HCT116 (cell line): Measurements from ENCODE around the gene GALE. TPM values are rescaled to one million over a fixed set of nuclear protein-coding genes. Genes with fewer than 3 reads are reported as not detected.
"Not testable (repeated sequence)": the region's sequence is repeated elsewhere in the genome, so short reads cannot be mapped to it uniquely, and the experiment has no call there.

Experiments
- ATAC-seq: fragments of 200-7000 bp; cut with Tn5 transposase; 2 replicates; pipeline ENCODE4 v1.9.1; 2020; ENCODE audit warnings: mild to moderate bottlenecking, moderate library complexity
- BruUV-seq: library from RNA; stranded (reverse); fragments of 400-500 nt; replicated peaks from 2 replicates; lab custom pipeline; 2021; lab: Mats Ljungman, UMichigan
- CTCF ChIA-PET: fragments of 300-600 bp; sonication (Branson Sonifier 250); formaldehyde crosslinking; loops from one replicate; lab custom pipeline; 2021; ENCODE audit warnings: antibody characterized with exemption; lab: Charles Lee
- POLR2A ChIA-PET: fragments of 300-600, 350-600 bp; sonication (Branson Sonifier 250); formaldehyde crosslinking; loops from one replicate; lab custom pipeline; 2021; ENCODE audit warnings: antibody characterized with exemption; lab: Charles Lee
- RAD21 ChIA-PET, 2 experiments: fragments of 300-600 bp; sonication (Branson Sonifier 250); formaldehyde crosslinking; loops; one replicate each; lab custom pipeline; 2023; ENCODE audit warnings: low total read pairs in 2 of 2; ENCODE audit not compliant: uncharacterized antibody in 2 of 2, unreplicated experiment in 2 of 2, low non-redundant PET in 1 of 2; lab: Charles Lee
- DNase-seq: peaks from one replicate; pipeline ENCODE4 v3.0.0-alpha.2; 2010; ENCODE audit warnings: low read depth, low spot score
- H2AFZ ChIP-seq: fragments of 200-600 bp; shearing (Covaris generic), sonication (generic); 2 replicates; pipeline ENCODE4 v1.6.1; 2017; ENCODE audit warnings: low read depth, mixed run types, mixed read lengths, antibody characterized with exemption, low read length; ENCODE audit not compliant: poor library complexity, severe bottlenecking
- H3K27ac ChIP-seq: 2 replicates; pipeline ENCODE4 v1.5.1; 2012; ENCODE audit warnings: low read depth, low read length
- H3K27me3 ChIP-seq: fragments of 200-600 bp; sonication (generic); 2 replicates; pipeline ENCODE4 v1.6.1; 2016; ENCODE audit warnings: mixed run types, low read length, mixed read lengths; ENCODE audit not compliant: insufficient read depth
- H3K36me3 ChIP-seq, 2 experiments: fragments of 200-500 bp in 1 of 2; fragments of 200-600 bp in 1 of 2; sonication (Bioruptor generic) in 1 of 2; sonication (generic) in 1 of 2; 2 replicates each; pipeline versions ENCODE4 v1.5.1 to v1.6.1; 2014 to 2016; ENCODE audit warnings: low read length in 2 of 2, inconsistent platforms in 1 of 2, mixed read lengths in 1 of 2, mixed run types in 1 of 2; ENCODE audit not compliant: insufficient read depth in 2 of 2, control insufficient read depth in 1 of 2
- H3K4me1 ChIP-seq, 2 experiments: fragments of 200-600 bp in 1 of 2; sonication (generic) in 1 of 2; 2 replicates each; pipeline versions ENCODE4 v1.5.1 to v1.6.1; 2012 to 2017; ENCODE audit warnings: low read length in 2 of 2, inconsistent platforms in 1 of 2, mild to moderate bottlenecking in 1 of 2, mixed read lengths in 1 of 2, mixed run types in 1 of 2, moderate library complexity in 1 of 2; ENCODE audit not compliant: insufficient read depth in 2 of 2, control insufficient read depth in 1 of 2
- H3K4me2 ChIP-seq: fragments of 200-600 bp; sonication (generic); 2 replicates; pipeline ENCODE4 v1.6.1; 2017; ENCODE audit warnings: mixed run types, low read length, mixed read lengths
- H3K4me3 ChIP-seq, 2 experiments: fragments of 200-600 bp in 1 of 2; sonication (generic) in 1 of 2; replicated peaks in 1 of 2; 2 replicates each; pipeline ENCODE4 v1.5.1; 2011 to 2016; ENCODE audit warnings: low read length in 2 of 2, control low read depth in 1 of 2, low read depth in 1 of 2, mild to moderate bottlenecking in 1 of 2, mixed read lengths in 1 of 2, mixed run types in 1 of 2
- H3K79me2 ChIP-seq: fragments of 200-600 bp; sonication (generic); 2 replicates; pipeline ENCODE4 v1.6.1; 2017; ENCODE audit warnings: mild to moderate bottlenecking, mixed run types, low read length, moderate library complexity, mixed read lengths; ENCODE audit not compliant: insufficient read depth
- H3K9ac ChIP-seq: fragments of 200-600 bp; sonication (generic); 2 replicates; pipeline ENCODE4 v1.6.1; 2016; ENCODE audit warnings: low read length, mixed read lengths
- H3K9me2 ChIP-seq: fragments of 200-600 bp; sonication (generic), shearing (Covaris generic); 2 replicates; pipeline ENCODE4 v1.6.1; 2017; ENCODE audit warnings: mixed run types, mild to moderate bottlenecking, moderate library complexity; ENCODE audit not compliant: insufficient read depth
- H3K9me3 ChIP-seq, 2 experiments: fragments of 200-500 bp in 1 of 2; fragments of 200-600 bp in 1 of 2; sonication (Bioruptor generic) in 1 of 2; sonication (generic) in 1 of 2; 2 replicates each; pipeline ENCODE4 v1.6.1; 2014 to 2017; ENCODE audit warnings: low read length in 2 of 2, mixed read lengths in 2 of 2, inconsistent platforms in 1 of 2, low read depth in 1 of 2, mild to moderate bottlenecking in 1 of 2, mixed run types in 1 of 2, moderate library complexity in 1 of 2; ENCODE audit not compliant: control insufficient read depth in 1 of 2, insufficient read depth in 1 of 2
- H4K20me1 ChIP-seq: fragments of 200-600 bp; sonication (generic), shearing (Covaris generic); 2 replicates; pipeline ENCODE4 v1.6.1; 2017; ENCODE audit warnings: mixed run types, mild to moderate bottlenecking, moderate library complexity; ENCODE audit not compliant: insufficient read depth
- ATF3 ChIP-seq: IDR thresholded peaks from 2 replicates; pipeline ENCODE4 v1.6.1; 2012
- CBX3 ChIP-seq: IDR thresholded peaks from 2 replicates; pipeline ENCODE4 v1.6.1; 2012; ENCODE audit warnings: low read depth
- EGR1 ChIP-seq: IDR thresholded peaks from 2 replicates; pipeline ENCODE4 v1.6.1; 2012; ENCODE audit warnings: low read depth
- ELF1 ChIP-seq: IDR thresholded peaks from 2 replicates; pipeline ENCODE4 v1.6.1; 2012; ENCODE audit warnings: low read depth, borderline replicate concordance
- EZH2 ChIP-seq: fragments of 200-600 bp; sonication (generic); IDR thresholded peaks from 2 replicates; pipeline ENCODE4 v1.6.1; 2017; ENCODE audit warnings: antibody characterized with exemption, mixed run types
- EZH2phosphoT487 ChIP-seq: fragments of 200-600 bp; IDR thresholded peaks from 2 replicates; pipeline ENCODE4 v1.6.1; 2018; ENCODE audit warnings: antibody characterized with exemption, borderline replicate concordance
- FOSL1 ChIP-seq: IDR thresholded peaks from 2 replicates; pipeline ENCODE4 v1.6.1; 2012; ENCODE audit warnings: low read depth
- MAX ChIP-seq: IDR thresholded peaks from 2 replicates; pipeline ENCODE4 v1.6.1; 2012
- POLR2A ChIP-seq: IDR thresholded peaks from 2 replicates; pipeline ENCODE4 v1.7.0; 2011; ENCODE audit warnings: borderline replicate concordance; ENCODE audit not compliant: insufficient read depth, insufficient read length; ENCODE audit errors: extremely low read depth
- POLR2AphosphoS5 ChIP-seq: IDR thresholded peaks from 2 replicates; pipeline ENCODE4 v1.6.1; 2011; ENCODE audit warnings: mild to moderate bottlenecking, low read depth, low read length, moderate library complexity
- SIN3A ChIP-seq: IDR thresholded peaks from 2 replicates; pipeline ENCODE4 v1.6.1; 2012; ENCODE audit warnings: low read depth
- SP1 ChIP-seq: IDR thresholded peaks from 2 replicates; pipeline ENCODE4 v1.6.1; 2012; ENCODE audit warnings: low read depth
- SRF ChIP-seq: IDR thresholded peaks from 2 replicates; pipeline ENCODE4 v1.6.1; 2012; ENCODE audit warnings: low read depth
- YY1 ChIP-seq: IDR thresholded peaks from 2 replicates; pipeline ENCODE4 v1.6.1; 2011; ENCODE audit warnings: low read length, low read depth, moderate library complexity, mild to moderate bottlenecking; ENCODE audit not compliant: insufficient replicate concordance; ENCODE audit errors: extremely low read depth
- ZFX ChIP-seq: fragments of 450-650 bp; IDR thresholded peaks from 2 replicates; pipeline ENCODE4 v1.6.1; 2017
- intact Hi-C: fragments of 100-400 bp; cut with micrococcal nuclease; formaldehyde crosslinking; loops from 2 replicates; pipeline ENCODE4 v1.10.0; 2022
- total RNA-seq: library from RNA; stranded (reverse); gene quantifications from one replicate; pipeline ENCODE4 v1.2.1, GENCODE V29; 2021; ENCODE audit not compliant: unreplicated experiment
- TF ChIP-seq, protein P1 (sequence below): IDR thresholded peaks from 2 replicates; pipeline ENCODE4 v1.6.1; 2011; ENCODE audit warnings: mild to moderate bottlenecking, low read length, moderate library complexity; ENCODE audit not compliant: insufficient replicate concordance; ENCODE audit errors: extremely low read depth
- TF ChIP-seq, protein P2 (sequence below), 3 experiments: fragments of 200-600 bp in 1 of 3; sonication (generic) in 1 of 3; IDR thresholded peaks in 2 of 3; conservative IDR thresholded peaks in 1 of 3; 2 replicates each; pipeline ENCODE4 v1.5.1; 2012 to 2017; ENCODE audit warnings: low read depth in 2 of 3, low read length in 2 of 3, antibody characterized with exemption in 1 of 3, borderline replicate concordance in 1 of 3, control low read depth in 1 of 3, mild to moderate bottlenecking in 1 of 3, mixed read lengths in 1 of 3, mixed run types in 1 of 3, moderate library complexity in 1 of 3; ENCODE audit not compliant: insufficient read depth in 1 of 3

The GALE gene
- total RNA-seq, 1 experiment from 2014 or later = 114 TPM

DNA sequence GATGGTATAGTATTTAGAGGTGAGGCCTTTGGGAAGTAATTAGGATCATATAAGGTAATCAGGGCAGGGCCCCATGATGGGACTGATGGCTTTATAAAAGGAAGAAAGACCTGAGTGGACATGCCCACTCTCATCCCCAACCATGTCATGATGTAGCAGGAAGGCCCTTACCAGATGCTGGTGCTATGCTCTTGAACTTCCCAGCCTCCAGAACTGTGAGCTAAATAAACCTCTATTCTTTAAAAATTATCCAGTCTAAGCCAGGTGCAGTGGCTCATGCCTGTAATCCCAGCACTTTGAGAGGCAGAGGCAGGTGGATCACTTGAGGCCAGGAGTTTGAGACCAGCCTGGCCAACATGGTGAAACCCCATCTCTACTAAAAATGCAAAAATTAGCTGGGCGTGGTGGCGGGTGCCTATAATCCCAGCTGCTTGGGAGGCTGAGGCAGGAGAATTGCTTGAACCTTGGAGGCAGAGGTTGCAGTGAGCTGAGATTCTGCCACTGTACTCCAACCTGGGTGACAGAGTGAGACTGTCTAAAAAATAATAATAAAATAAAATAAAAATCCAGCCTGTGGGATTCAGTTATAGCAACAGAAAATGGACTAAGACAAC is 47.0 kb upstream of the GALE start:
- intact Hi-C loops, ATAC-seq, H3K79me2 ChIP-seq, H3K4me1 ChIP-seq, POLR2A ChIA-PET, H3K9me2 ChIP-seq, H3K9ac ChIP-seq, RAD21 ChIA-PET, H3K27me3 ChIP-seq, BruUV-seq, H2AFZ ChIP-seq, H4K20me1 ChIP-seq, H3K4me3 ChIP-seq, H3K9me3 ChIP-seq, H3K27ac ChIP-seq, H3K4me2 ChIP-seq, DNase-seq, CTCF ChIA-PET: not testable (repeated sequence)
- peak; percentile 85; the same call in 1 of the 2 replicates for TF ChIP-seq CBX3
- peaks cover 8 to 30% of the 10 kb centered on the region in 2 experiments; a peak in 3 of 4 replicates for H3K36me3 ChIP-seq

GRCh38 chr1:23845163-23845562 is 44.6 kb upstream of the GALE start:
- BruUV-seq = no TSS peak
- DNase-seq (no peak), ATAC-seq (no peak)
- Histone ChIP-seq H3K9me3 (peaks cover 0 to 3% of the 10 kb centered on the region in 2 experiments; a peak in 1 of 4 replicates), H3K79me2 (no peaks in the 10 kb centered on the region), H3K4me3 (no peak overlapping the region), H3K36me3 (peaks cover 8 to 30% of the 10 kb centered on the region in 2 experiments; a peak in 3 of 4 replicates), H3K4me1 (peaks cover 0 to 7% of the 10 kb centered on the region in 2 experiments; a peak in 2 of 4 replicates), H3K9ac (no peak overlapping the region), H3K27ac (no peak overlapping the region), H2AFZ (no peak overlapping the region)
- RAD21 ChIA-PET = no interaction called here
- intact Hi-C loops = no loop called here
- TF ChIP-seq ATF3 = no peak
- TF ChIP-seq, protein P1, sequence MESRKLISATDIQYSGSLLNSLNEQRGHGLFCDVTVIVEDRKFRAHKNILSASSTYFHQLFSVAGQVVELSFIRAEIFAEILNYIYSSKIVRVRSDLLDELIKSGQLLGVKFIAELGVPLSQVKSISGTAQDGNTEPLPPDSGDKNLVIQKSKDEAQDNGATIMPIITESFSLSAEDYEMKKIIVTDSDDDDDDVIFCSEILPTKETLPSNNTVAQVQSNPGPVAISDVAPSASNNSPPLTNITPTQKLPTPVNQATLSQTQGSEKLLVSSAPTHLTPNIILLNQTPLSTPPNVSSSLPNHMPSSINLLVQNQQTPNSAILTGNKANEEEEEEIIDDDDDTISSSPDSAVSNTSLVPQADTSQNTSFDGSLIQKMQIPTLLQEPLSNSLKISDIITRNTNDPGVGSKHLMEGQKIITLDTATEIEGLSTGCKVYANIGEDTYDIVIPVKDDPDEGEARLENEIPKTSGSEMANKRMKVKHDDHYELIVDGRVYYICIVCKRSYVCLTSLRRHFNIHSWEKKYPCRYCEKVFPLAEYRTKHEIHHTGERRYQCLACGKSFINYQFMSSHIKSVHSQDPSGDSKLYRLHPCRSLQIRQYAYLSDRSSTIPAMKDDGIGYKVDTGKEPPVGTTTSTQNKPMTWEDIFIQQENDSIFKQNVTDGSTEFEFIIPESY = no peak
- TF ChIP-seq CBX3 = no peak
- TF ChIP-seq SRF = no peak
- TF ChIP-seq POLR2AphosphoS5 = no peak
- TF ChIP-seq SP1 = no peak
- no peak for TF ChIP-seq EZH2phosphoT487
- no peak for TF ChIP-seq SIN3A
- TF ChIP-seq EGR1 = no peak
- no peak for TF ChIP-seq ELF1
- TF ChIP-seq ZFX = no peak
- TF ChIP-seq EZH2 = no peak
- no peak for TF ChIP-seq FOSL1
- TF ChIP-seq POLR2A = no peak
- no peak for TF ChIP-seq YY1
- TF ChIP-seq, protein P2, sequence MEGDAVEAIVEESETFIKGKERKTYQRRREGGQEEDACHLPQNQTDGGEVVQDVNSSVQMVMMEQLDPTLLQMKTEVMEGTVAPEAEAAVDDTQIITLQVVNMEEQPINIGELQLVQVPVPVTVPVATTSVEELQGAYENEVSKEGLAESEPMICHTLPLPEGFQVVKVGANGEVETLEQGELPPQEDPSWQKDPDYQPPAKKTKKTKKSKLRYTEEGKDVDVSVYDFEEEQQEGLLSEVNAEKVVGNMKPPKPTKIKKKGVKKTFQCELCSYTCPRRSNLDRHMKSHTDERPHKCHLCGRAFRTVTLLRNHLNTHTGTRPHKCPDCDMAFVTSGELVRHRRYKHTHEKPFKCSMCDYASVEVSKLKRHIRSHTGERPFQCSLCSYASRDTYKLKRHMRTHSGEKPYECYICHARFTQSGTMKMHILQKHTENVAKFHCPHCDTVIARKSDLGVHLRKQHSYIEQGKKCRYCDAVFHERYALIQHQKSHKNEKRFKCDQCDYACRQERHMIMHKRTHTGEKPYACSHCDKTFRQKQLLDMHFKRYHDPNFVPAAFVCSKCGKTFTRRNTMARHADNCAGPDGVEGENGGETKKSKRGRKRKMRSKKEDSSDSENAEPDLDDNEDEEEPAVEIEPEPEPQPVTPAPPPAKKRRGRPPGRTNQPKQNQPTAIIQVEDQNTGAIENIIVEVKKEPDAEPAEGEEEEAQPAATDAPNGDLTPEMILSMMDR (IDR thresholded peaks at IDR 0.05 in 2 of 3, conservative IDR thresholded peaks at IDR 0.05 in 1 of 3; ENCODE audit: borderline replicate concordance in 1 of 3, insufficient read depth in 1 of 3, low read depth in 2 of 3, low read length in 2 of 3) = no peak
- no peak for TF ChIP-seq MAX
- TF ChIP-seq, all 23 proteins: peak for 0
- Histone ChIP-seq H3K9me2 (no peaks in the 10 kb centered on the region), H3K4me2 (no peak overlapping the region), H4K20me1 (no peaks in the 10 kb centered on the region), H3K27me3 (no peaks in the 10 kb centered on the region)
- ChIA-PET CTCF (no interaction called here), POLR2A (no interaction called here)
